Measurements from ENCODE around the gene NTRK3. TPM values are rescaled to one million over a fixed set of nuclear protein-coding genes. Genes with fewer than 3 reads are reported as not detected.

NTRK3 gene
- total RNA-seq, 1 experiment from 2014 or later: not detected

DNA sequence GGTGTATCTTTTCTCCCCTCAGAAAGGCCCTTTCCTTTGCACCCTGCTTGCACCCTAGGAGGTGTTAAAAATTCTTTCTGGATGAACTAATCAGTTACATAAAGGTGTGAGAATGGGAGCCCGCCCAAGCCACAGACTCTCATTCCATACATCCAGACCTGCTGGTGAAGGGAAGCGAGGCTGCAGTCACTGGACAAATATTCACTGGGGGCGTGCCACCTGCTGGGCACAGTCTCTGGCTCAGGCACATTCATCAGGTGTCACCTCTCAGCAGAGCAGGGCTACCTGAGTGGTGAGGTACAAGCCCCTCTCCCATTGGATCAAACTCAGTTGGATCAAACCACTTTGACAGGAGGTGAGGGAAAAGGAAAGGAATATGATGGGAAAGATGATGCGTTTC lies 52.0 kb downstream of the NTRK3 start:
- no peaks in the 10 kb centered on the region for H4K20me1 ChIP-seq (ENCODE audit: low read length)
- no peaks in the 10 kb centered on the region for H3K27me3 ChIP-seq (ENCODE audit: low read length)
- no TSS peak for BruUV-seq (replicated peaks)
- H2AFZ ChIP-seq (ENCODE audit: low read length): no peak overlapping the region
- intact Hi-C loops (cut with micrococcal nuclease): no loop called here
- H3K4me2 ChIP-seq (ENCODE audit: low read length): no peak overlapping the region
- no peak overlapping the region for H3K9ac ChIP-seq (ENCODE audit: low read length)
- POLR2A ChIA-PET (ENCODE audit: unreplicated experiment): no interaction called here
- no peak overlapping the region for H3K4me3 ChIP-seq (ENCODE audit: low read length)
- H3K4me1 ChIP-seq (ENCODE audit: insufficient read depth, low read length): no peaks in the 10 kb centered on the region
- H3K9me3 ChIP-seq (ENCODE audit: low read length): no peaks in the 10 kb centered on the region
- no peak for ATAC-seq
- DNase-seq: no peak
- no peaks in the 10 kb centered on the region for H3K79me2 ChIP-seq (ENCODE audit: low read length)
- CTCF ChIA-PET: no interaction called here
- TF ChIP-seq, protein P1, sequence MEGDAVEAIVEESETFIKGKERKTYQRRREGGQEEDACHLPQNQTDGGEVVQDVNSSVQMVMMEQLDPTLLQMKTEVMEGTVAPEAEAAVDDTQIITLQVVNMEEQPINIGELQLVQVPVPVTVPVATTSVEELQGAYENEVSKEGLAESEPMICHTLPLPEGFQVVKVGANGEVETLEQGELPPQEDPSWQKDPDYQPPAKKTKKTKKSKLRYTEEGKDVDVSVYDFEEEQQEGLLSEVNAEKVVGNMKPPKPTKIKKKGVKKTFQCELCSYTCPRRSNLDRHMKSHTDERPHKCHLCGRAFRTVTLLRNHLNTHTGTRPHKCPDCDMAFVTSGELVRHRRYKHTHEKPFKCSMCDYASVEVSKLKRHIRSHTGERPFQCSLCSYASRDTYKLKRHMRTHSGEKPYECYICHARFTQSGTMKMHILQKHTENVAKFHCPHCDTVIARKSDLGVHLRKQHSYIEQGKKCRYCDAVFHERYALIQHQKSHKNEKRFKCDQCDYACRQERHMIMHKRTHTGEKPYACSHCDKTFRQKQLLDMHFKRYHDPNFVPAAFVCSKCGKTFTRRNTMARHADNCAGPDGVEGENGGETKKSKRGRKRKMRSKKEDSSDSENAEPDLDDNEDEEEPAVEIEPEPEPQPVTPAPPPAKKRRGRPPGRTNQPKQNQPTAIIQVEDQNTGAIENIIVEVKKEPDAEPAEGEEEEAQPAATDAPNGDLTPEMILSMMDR (conservative IDR thresholded peaks at IDR 0.05; ENCODE audit: low read depth, low read length): no peak
- no peak for TF ChIP-seq EZH2 (IDR thresholded peaks at IDR 0.05; ENCODE audit: low read length, unreplicated experiment)
- no peak for TF ChIP-seq EZH2phosphoT487 (IDR thresholded peaks at IDR 0.05; ENCODE audit: borderline replicate concordance, low read length)
- H3K36me3 ChIP-seq (ENCODE audit: low read depth, low read length): no peaks in the 10 kb centered on the region
- no peaks in the 10 kb centered on the region for H3F3A ChIP-seq (ENCODE audit: low read length, unreplicated experiment)
- no peaks in the 10 kb centered on the region for H3K9me2 ChIP-seq (replicated peaks; ENCODE audit: low read length)
- no peak overlapping the region for H3K27ac ChIP-seq (ENCODE audit: low read length)

DNA sequence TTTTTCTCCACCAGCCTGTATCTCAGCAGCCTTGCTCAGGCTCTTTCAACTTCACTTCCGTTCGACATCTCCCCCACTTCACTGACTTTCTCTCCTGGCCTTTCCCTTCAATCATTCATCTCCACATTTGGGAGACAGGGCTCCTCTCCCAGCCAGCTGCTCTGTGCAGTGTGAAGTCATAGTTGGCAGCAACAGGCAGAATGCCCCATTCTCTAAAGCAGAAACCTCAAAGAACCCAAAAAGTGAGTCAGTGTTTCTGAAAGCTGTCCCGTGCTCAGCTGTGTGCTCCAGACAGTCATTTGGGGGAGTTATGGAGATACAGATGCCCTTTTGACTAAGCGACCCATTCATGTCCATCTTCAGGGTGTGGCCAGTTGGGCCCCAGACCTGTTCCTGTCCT lies 54.3 kb downstream of the NTRK3 start:
- H3K9me2 ChIP-seq (replicated peaks; ENCODE audit: low read length): no peaks in the 10 kb centered on the region
- no peak overlapping the region for H3K4me3 ChIP-seq (ENCODE audit: low read length)
- POLR2A ChIA-PET (ENCODE audit: unreplicated experiment): no interaction called here
- no peak overlapping the region for H3K27ac ChIP-seq (ENCODE audit: low read length)
- BruUV-seq (replicated peaks): no TSS peak
- no peak overlapping the region for H3K9ac ChIP-seq (ENCODE audit: low read length)
- no peaks in the 10 kb centered on the region for H3K4me1 ChIP-seq (ENCODE audit: insufficient read depth, low read length)
- CTCF ChIA-PET: no interaction called here
- H3K27me3 ChIP-seq (ENCODE audit: low read length): no peaks in the 10 kb centered on the region
- no peak for DNase-seq
- H3K79me2 ChIP-seq (ENCODE audit: low read length): no peaks in the 10 kb centered on the region
- ATAC-seq: no peak
- no peak overlapping the region for H3K4me2 ChIP-seq (ENCODE audit: low read length)
- TF ChIP-seq, protein P1 (conservative IDR thresholded peaks at IDR 0.05; ENCODE audit: low read depth, low read length): no peak
- TF ChIP-seq EZH2 (IDR thresholded peaks at IDR 0.05; ENCODE audit: low read length, unreplicated experiment): no peak
- no peak for TF ChIP-seq EZH2phosphoT487 (IDR thresholded peaks at IDR 0.05; ENCODE audit: borderline replicate concordance, low read length)
- H3K9me3 ChIP-seq (ENCODE audit: low read length): no peaks in the 10 kb centered on the region
- intact Hi-C loops (cut with micrococcal nuclease): no loop called here
- no peaks in the 10 kb centered on the region for H3F3A ChIP-seq (ENCODE audit: low read length, unreplicated experiment)
- no peak overlapping the region for H2AFZ ChIP-seq (ENCODE audit: low read length)
- H4K20me1 ChIP-seq (ENCODE audit: low read length): no peaks in the 10 kb centered on the region
- no peaks in the 10 kb centered on the region for H3K36me3 ChIP-seq (ENCODE audit: low read depth, low read length)

DNA sequence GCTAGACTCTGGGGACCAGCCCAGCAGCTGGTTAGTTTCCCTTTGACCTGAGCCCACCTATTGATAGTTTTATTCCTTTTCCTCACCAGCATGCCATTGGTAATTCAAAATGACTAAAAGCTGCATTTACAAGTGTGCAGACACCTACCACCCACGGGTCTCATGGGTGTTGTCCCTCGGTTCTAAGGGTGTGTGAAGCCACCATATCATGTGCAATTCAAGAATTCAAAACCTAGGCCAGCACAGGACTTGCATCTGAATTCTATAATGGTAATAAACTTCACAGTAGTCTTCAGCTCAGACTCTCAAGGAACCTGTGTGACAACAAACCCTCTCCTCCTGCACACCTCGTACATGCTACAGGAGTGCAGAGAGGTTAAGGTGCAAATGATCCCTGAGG lies 55.3 kb downstream of the NTRK3 start:
- no peak overlapping the region for H3K4me3 ChIP-seq (ENCODE audit: low read length)
- no peaks in the 10 kb centered on the region for H3K9me2 ChIP-seq (replicated peaks; ENCODE audit: low read length)
- intact Hi-C loops (cut with micrococcal nuclease): no loop called here
- POLR2A ChIA-PET (ENCODE audit: unreplicated experiment): no interaction called here
- H3K4me1 ChIP-seq (ENCODE audit: insufficient read depth, low read length): no peaks in the 10 kb centered on the region
- CTCF ChIA-PET: no interaction called here
- H4K20me1 ChIP-seq (ENCODE audit: low read length): no peaks in the 10 kb centered on the region
- no peak for ATAC-seq
- no peaks in the 10 kb centered on the region for H3K9me3 ChIP-seq (ENCODE audit: low read length)
- H3F3A ChIP-seq (ENCODE audit: low read length, unreplicated experiment): no peaks in the 10 kb centered on the region
- H3K27ac ChIP-seq (ENCODE audit: low read length): no peak overlapping the region
- no peaks in the 10 kb centered on the region for H3K79me2 ChIP-seq (ENCODE audit: low read length)
- no peak for DNase-seq
- H2AFZ ChIP-seq (ENCODE audit: low read length): no peak overlapping the region
- H3K36me3 ChIP-seq (ENCODE audit: low read depth, low read length): no peaks in the 10 kb centered on the region
- BruUV-seq (replicated peaks): no TSS peak
- H3K27me3 ChIP-seq (ENCODE audit: low read length): no peaks in the 10 kb centered on the region
- H3K4me2 ChIP-seq (ENCODE audit: low read length): no peak overlapping the region
- TF ChIP-seq, protein P1 (conservative IDR thresholded peaks at IDR 0.05; ENCODE audit: low read depth, low read length): no peak
- TF ChIP-seq EZH2phosphoT487 (IDR thresholded peaks at IDR 0.05; ENCODE audit: borderline replicate concordance, low read length): no peak
- no peak for TF ChIP-seq EZH2 (IDR thresholded peaks at IDR 0.05; ENCODE audit: low read length, unreplicated experiment)
- no peak overlapping the region for H3K9ac ChIP-seq (ENCODE audit: low read length)

All from PC-3 (cell line).